HG02678 (cell line): ENCODE data around the gene GBP7.
"Not testable (repeated sequence)": the region's sequence is repeated elsewhere in the genome, so short reads cannot be mapped to it uniquely, and the experiment has no call there.

Experiments
- ATAC-seq: cut with Tn5 transposase; IDR thresholded peaks from one replicate; pipeline ENCODE4 v1.9.1; 2021; ENCODE audit warnings: mild to moderate bottlenecking, moderate library complexity; ENCODE audit not compliant: unreplicated experiment

GBP7 gene

GRCh38 chr1:89170170-89171066 is 5.4 kb downstream of the GBP7 start:
- no peak for ATAC-seq

DNA sequence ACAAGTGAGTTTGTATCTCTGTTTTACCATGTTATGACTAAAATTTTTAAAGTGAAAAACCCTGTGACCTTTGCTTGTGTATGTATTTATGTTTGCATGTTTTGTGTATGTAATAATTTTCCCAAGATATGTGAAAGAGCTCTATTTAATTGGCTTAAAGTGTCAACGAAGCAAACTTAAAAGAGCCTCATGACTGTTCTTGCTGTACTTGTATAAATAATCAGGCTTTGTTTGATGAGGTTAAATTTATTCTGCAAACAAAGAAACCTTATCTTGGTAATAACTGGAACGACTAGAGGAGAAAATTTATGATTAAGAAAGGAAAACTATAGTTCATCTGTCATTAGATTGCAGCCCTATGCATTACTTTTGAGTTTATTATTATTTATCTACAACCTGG is 6.6 kb downstream of the GBP7 start:
- ATAC-seq = no peak

- no peak for ATAC-seq
These were observed 8.1 kb downstream of the GBP7 start for GRCh38 chr1:89167590-89168230.

GRCh38 chr1:89166705-89167104 is 9.1 kb downstream of the GBP7 start:
- no peak for ATAC-seq

- ATAC-seq = no peak
These were observed 10.0 kb downstream of the GBP7 start for GRCh38 chr1:89165811-89166210.

- ATAC-seq = no peak
These were observed 24.8 kb downstream of the GBP7 start for GRCh38 chr1:89151047-89151446.

GRCh38 chr1:89149976-89150375 is 25.8 kb downstream of the GBP7 start:
- no peak for ATAC-seq

- ATAC-seq = no peak
These were observed 26.6 kb downstream of the GBP7 start for GRCh38 chr1:89149229-89149628.

- ATAC-seq = no peak
These were observed 27.8 kb downstream of the GBP7 start for GRCh38 chr1:89147678-89148658.

- no peak for ATAC-seq
These were observed 29.1 kb downstream of the GBP7 start for GRCh38 chr1:89146721-89147120.

DNA sequence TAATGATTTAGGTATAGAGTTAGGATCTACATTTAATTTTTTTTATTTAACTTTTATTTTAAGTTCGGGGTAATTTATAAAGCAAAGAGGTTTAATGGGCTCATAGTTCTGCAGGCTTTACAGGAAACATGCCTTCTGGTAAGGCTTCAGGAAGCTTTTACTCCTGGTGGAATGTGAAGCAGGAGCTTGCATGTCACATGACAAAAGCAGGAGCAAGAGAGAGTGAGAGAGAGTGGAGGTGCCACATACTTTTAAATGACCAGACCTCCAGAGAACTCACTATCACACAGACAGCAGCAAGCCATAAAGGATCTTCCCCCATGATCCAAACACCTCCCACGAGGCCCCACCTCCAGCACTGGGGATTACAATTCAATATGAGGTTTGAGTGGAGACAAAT is 32.3 kb downstream of the GBP7 start:
- no peak for ATAC-seq

GRCh38 chr1:89142160-89142559 is 33.6 kb downstream of the GBP7 start:
- ATAC-seq = no peak

- no peak for ATAC-seq
These were observed 42.1 kb downstream of the GBP7 start for GRCh38 chr1:89133747-89134146.

GRCh38 chr1:89130716-89131115 is 45.1 kb downstream of the GBP7 start:
- ATAC-seq = no peak

- ATAC-seq = no peak
These were observed 45.9 kb downstream of the GBP7 start for GRCh38 chr1:89129911-89130310.

- ATAC-seq = not testable (repeated sequence)
These were observed 47.8 kb downstream of the GBP7 start for GRCh38 chr1:89128003-89128458.

- not testable (repeated sequence) for ATAC-seq
These were observed 48.9 kb downstream of the GBP7 start for GRCh38 chr1:89126602-89127565.

DNA sequence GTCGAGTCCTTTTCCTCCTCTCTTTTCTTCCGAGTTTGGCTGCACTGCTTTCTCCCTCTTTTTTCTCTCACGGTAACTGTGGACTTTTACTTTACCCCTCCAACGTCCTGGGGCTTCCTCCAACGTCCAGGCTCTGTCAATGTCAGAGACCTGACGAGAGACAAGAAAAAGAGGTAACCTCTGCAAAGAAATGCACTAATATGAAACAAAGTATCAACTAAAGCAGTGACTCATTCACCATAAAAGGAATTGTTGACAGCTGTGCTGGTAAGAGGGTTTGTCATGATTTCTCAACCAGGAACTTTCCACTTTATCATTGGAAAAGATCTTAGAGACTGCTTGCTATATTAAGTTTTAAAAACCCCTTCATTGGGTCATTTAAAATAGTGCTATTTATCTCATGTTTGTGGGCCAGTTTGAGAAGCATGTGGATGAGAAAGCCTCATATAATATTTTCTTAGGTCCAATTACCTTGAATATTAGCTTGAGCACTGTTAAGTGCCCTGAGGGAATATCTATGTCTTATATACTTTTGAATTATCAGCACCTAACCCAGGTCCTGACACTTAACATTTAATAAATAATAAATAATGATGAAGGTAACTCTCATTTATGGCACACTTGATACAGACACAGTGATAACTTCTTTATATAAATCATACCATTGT is 49.8 kb downstream of the GBP7 start, which contains the start of gene GBP2:
GBP2 (minus strand) TSS at position 202 of the 668 bp plus-strand sequence. CDS start 4,148 bp downstream, outside the sequence.
- ATAC-seq = peak; percentile 74

- ATAC-seq = peak; percentile 15
These were observed 50.4 kb downstream of the GBP7 start for GRCh38 chr1:89125240-89125912.
